ENCODE measurements around the gene RHNO1.
A peak's percentile ranks its signal among the peaks of the same experiment; 100 is the strongest.

RHNO1 gene, protein sequence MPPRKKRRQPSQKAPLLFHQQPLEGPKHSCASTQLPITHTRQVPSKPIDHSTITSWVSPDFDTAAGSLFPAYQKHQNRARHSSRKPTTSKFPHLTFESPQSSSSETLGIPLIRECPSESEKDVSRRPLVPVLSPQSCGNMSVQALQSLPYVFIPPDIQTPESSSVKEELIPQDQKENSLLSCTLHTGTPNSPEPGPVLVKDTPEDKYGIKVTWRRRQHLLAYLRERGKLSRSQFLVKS

DNA sequence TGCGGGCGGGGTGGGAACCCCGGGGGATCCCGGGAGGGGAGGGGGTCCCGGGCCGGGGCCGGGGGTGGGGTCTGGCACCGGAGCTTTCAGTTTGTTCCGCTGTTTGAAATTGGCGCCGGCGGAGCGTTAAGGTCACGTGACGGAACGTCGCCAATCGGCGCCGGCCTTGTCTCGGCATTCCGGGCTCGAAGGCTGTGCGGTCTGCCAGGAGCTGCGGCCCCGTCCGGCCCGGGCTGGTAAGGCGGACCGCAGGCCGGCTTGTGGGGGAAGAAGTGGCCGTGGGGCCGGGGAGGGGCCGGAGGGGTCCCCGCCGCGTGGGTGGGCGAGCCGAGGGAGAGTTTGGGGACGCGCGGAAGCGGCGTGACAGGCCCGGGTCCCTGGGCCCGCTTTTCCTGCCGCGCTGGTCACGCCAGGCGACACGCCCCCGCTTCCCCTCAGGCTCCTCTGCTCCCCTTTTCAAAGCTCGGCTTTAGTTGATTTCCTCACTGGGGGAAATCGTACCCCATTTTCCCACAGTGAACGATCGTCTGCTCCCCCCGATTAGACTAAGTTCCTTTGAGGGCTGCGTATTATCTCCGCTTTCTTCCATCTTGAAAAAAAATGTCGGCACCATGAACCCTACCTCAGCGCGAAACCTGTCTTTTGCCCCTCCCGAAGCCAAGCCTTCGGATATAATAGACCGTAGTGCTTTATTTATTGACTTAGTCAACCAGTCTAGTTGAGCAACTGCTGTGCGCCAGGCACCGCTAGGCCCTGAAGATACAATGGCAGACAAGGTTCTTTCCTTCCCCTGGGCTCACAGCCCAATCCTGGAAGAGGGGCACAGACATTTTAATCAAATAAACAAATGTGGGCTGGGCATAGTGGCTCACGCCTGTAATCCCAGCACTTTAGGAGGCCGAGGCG, at the start of gene RHNO1, which contains the start of gene FOXM1:
Gene RHNO1 (plus strand): TSS at position 177 of the 906 bp plus-strand sequence. CDS start 8,144 bp downstream, outside the sequence.
Gene FOXM1 (minus strand): TSS at position 128 of the 906 bp plus-strand sequence. CDS start 2,696 bp downstream, outside the sequence.
- peak; percentile 91 for DNase-seq
- Histone ChIP-seq H3K9me2 (replicated peaks; ENCODE audit: insufficient read depth, low read length) (no peaks in the 10 kb centered on the region), H3K27ac (ENCODE audit: low read length) (peak within 1 kb of the TSS; percentile 69), H3K9ac (ENCODE audit: low read length) (peak within 1 kb of the TSS; percentile 86), H2AFZ (ENCODE audit: low read length) (peak within 1 kb of the TSS; percentile 94), H3F3A (ENCODE audit: insufficient read depth, low read length) (peaks cover 6% of the 10 kb centered on the region), H3K4me3 (ENCODE audit: low read length) (peak within 1 kb of the TSS; percentile 91), H3K27me3 (replicated peaks; ENCODE audit: insufficient read depth, low read length) (no peaks in the 10 kb centered on the region), H4K20me1 (ENCODE audit: insufficient read depth, low read length) (no peaks in the 10 kb centered on the region), H3K4me1 (ENCODE audit: low read length) (peaks cover 9% of the 10 kb centered on the region; the same call in 1 of the 2 replicates), H3K4me2 (ENCODE audit: low read depth, low read length) (peak within 1 kb of the TSS; percentile 99), H3K79me2 (ENCODE audit: low read length) (peaks cover 93% of the 10 kb centered on the region), H3K9me3 (replicated peaks; ENCODE audit: insufficient read depth, low read length) (no peaks in the 10 kb centered on the region), H3K36me3 (replicated peaks; ENCODE audit: insufficient read depth, low read length) (no peaks in the 10 kb centered on the region; the same call in 1 of the 2 replicates)
- no peak for TF ChIP-seq EZH2phosphoT487 (IDR thresholded peaks at IDR 0.05; ENCODE audit: low read length)
- no peak for TF ChIP-seq EZH2 (optimal IDR thresholded peaks at IDR 0.05; ENCODE audit: low read depth, low read length)
- TF ChIP-seq, protein P1, sequence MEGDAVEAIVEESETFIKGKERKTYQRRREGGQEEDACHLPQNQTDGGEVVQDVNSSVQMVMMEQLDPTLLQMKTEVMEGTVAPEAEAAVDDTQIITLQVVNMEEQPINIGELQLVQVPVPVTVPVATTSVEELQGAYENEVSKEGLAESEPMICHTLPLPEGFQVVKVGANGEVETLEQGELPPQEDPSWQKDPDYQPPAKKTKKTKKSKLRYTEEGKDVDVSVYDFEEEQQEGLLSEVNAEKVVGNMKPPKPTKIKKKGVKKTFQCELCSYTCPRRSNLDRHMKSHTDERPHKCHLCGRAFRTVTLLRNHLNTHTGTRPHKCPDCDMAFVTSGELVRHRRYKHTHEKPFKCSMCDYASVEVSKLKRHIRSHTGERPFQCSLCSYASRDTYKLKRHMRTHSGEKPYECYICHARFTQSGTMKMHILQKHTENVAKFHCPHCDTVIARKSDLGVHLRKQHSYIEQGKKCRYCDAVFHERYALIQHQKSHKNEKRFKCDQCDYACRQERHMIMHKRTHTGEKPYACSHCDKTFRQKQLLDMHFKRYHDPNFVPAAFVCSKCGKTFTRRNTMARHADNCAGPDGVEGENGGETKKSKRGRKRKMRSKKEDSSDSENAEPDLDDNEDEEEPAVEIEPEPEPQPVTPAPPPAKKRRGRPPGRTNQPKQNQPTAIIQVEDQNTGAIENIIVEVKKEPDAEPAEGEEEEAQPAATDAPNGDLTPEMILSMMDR (IDR thresholded peaks at IDR 0.05; ENCODE audit: low read length) = no peak

DNA sequence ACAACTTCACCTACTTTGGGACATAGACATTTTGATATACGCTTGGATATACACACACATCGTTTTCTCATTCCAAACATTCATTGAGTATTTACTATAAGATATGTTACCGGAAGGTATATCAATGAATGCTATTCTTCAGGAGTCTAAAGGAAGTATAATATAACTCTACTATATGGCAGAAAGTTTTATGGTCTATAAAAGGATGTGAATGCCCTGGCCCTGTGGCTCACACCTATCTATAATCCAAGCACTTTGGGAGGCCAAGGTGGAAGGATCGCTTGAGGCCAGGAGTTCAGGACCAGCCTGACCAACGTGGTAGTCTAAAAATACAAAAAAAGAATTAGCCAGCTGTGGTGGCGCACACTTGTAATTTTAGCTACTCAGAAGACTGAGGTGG, 47.7 kb upstream of the RHNO1 start:
- no peak overlapping the region for H3K9ac ChIP-seq (ENCODE audit: low read length)
- H3K9me3 ChIP-seq (replicated peaks; ENCODE audit: insufficient read depth, low read length) = no peaks in the 10 kb centered on the region
- H3F3A ChIP-seq (ENCODE audit: insufficient read depth, low read length) = no peaks in the 10 kb centered on the region
- no peaks in the 10 kb centered on the region for H3K79me2 ChIP-seq (ENCODE audit: low read length)
- H2AFZ ChIP-seq (ENCODE audit: low read length) = no peak overlapping the region
- TF ChIP-seq EZH2phosphoT487 (IDR thresholded peaks at IDR 0.05; ENCODE audit: low read length) (no peak), EZH2 (optimal IDR thresholded peaks at IDR 0.05; ENCODE audit: low read depth, low read length) (no peak)
- TF ChIP-seq, protein P1 (IDR thresholded peaks at IDR 0.05; ENCODE audit: low read length) = no peak
- H3K36me3 ChIP-seq (replicated peaks; ENCODE audit: insufficient read depth, low read length) = peaks cover 3% of the 10 kb centered on the region; the same call in 1 of the 2 replicates
- no peak for DNase-seq
- H3K4me2 ChIP-seq (ENCODE audit: low read depth, low read length) = no peak overlapping the region
- H3K9me2 ChIP-seq (replicated peaks; ENCODE audit: insufficient read depth, low read length) = no peaks in the 10 kb centered on the region
- H3K27me3 ChIP-seq (replicated peaks; ENCODE audit: insufficient read depth, low read length) = no peaks in the 10 kb centered on the region
- H3K4me3 ChIP-seq (ENCODE audit: low read length) = no peak overlapping the region
- H3K4me1 ChIP-seq (ENCODE audit: low read length) = no peaks in the 10 kb centered on the region
- H3K27ac ChIP-seq (ENCODE audit: low read length) = no peak overlapping the region
- H4K20me1 ChIP-seq (ENCODE audit: insufficient read depth, low read length) = no peaks in the 10 kb centered on the region

DNA sequence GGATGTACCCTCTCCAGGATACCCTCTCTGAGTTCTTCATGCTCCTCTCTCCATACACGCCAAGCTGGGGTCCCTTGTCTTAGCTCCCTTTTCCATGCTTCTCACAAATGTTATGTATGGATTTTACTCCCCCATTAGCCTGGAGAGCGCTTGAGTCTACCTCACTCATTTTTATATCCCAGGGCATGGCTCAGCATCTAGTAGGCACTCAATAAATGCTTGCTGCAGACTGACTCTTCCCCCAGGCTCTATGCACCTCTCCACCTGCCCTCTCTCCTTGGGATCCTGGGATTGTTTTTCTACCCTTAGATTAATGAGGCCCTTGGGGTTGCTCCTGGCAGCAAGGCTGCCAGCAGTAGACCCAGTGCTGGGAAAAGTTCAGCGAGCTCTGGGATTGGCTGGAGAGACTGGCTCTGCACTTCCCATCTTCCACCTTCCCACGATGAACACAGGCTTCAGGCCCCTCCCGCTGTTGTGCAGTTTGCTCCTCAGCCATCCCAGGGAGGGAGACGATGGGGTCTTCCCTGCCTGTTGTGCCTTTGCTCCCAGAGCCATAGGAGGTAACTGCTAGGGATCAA, 44.4 kb upstream of the RHNO1 start:
- no peaks in the 10 kb centered on the region; the same call in 1 of the 2 replicates for H3K36me3 ChIP-seq (replicated peaks; ENCODE audit: insufficient read depth, low read length)

More for the DNA sequence above, 44.4 kb upstream of the RHNO1 start:
- Histone ChIP-seq H3K9me3 (replicated peaks; ENCODE audit: insufficient read depth, low read length) (no peaks in the 10 kb centered on the region), H4K20me1 (ENCODE audit: insufficient read depth, low read length) (no peaks in the 10 kb centered on the region), H3K9me2 (replicated peaks; ENCODE audit: insufficient read depth, low read length) (no peaks in the 10 kb centered on the region), H3F3A (ENCODE audit: insufficient read depth, low read length) (no peaks in the 10 kb centered on the region), H3K27ac (ENCODE audit: low read length) (no peak overlapping the region), H2AFZ (ENCODE audit: low read length) (no peak overlapping the region), H3K4me1 (ENCODE audit: low read length) (no peaks in the 10 kb centered on the region), H3K79me2 (ENCODE audit: low read length) (no peaks in the 10 kb centered on the region), H3K27me3 (replicated peaks; ENCODE audit: insufficient read depth, low read length) (no peaks in the 10 kb centered on the region), H3K4me2 (ENCODE audit: low read depth, low read length) (no peak overlapping the region), H3K9ac (ENCODE audit: low read length) (no peak overlapping the region), H3K4me3 (ENCODE audit: low read length) (no peak overlapping the region)
- DNase-seq = no peak
- TF ChIP-seq, protein P1 (IDR thresholded peaks at IDR 0.05; ENCODE audit: low read length) = no peak
- TF ChIP-seq EZH2phosphoT487 (IDR thresholded peaks at IDR 0.05; ENCODE audit: low read length) (no peak), EZH2 (optimal IDR thresholded peaks at IDR 0.05; ENCODE audit: low read depth, low read length) (no peak)
